AG04449 (cell line): ENCODE measurements around the gene PER3.
A peak's percentile ranks its signal among the peaks of the same experiment; 100 is the strongest.
"Not testable (repeated sequence)": the region's sequence is repeated elsewhere in the genome, so short reads cannot be mapped to it uniquely, and the experiment has no call there.

Experiments
- CTCF ChIA-PET: fragments of 350-600 bp; formaldehyde crosslinking; extraction: SDS; loops from one replicate; lab custom pipeline; 2021; ENCODE audit warnings: antibody characterized with exemption; lab: Yijun Ruan, JAX
- POLR2A ChIA-PET: fragments of 400-600, 350-600 bp; formaldehyde crosslinking; extraction: SDS; loops from one replicate; lab custom pipeline; 2020; ENCODE audit warnings: antibody characterized with exemption, inconsistent platforms; lab: Yijun Ruan, JAX
- DNase-seq: peaks from one replicate; pipeline ENCODE4 v3.0.0-alpha.2; 2010; ENCODE audit warnings: low read depth, low spot score
- H3K4me3 ChIP-seq: 2 replicates; pipeline ENCODE4 v1.5.1; 2011; ENCODE audit warnings: low read depth, mild to moderate bottlenecking, control low read depth, low read length
- CTCF ChIP-seq: IDR thresholded peaks from one replicate; pipeline ENCODE4 v1.5.1; 2011; ENCODE audit warnings: mild to moderate bottlenecking, moderate library complexity, low read length, control low read depth, inconsistent platforms; ENCODE audit not compliant: insufficient read depth; ENCODE audit errors: missing control alignments

PER3 gene

GRCh38 chr1:7789828-7790227 lies 5.7 kb downstream of the PER3 start:
- no peak for DNase-seq
- POLR2A ChIA-PET: no interaction called here
- CTCF ChIA-PET: no interaction called here
- no peak for TF ChIP-seq CTCF
- no peak overlapping the region for H3K4me3 ChIP-seq

- POLR2A ChIA-PET, CTCF ChIA-PET: not testable (repeated sequence)
Observed at GRCh38 chr1:7791027-7791426, 6.9 kb downstream of the PER3 start.

GRCh38 chr1:7795406-7795805 lies 11.3 kb downstream of the PER3 start:
- no peak for DNase-seq
- POLR2A ChIA-PET: no interaction called here
- TF ChIP-seq CTCF: no peak
- H3K4me3 ChIP-seq: no peak overlapping the region
- CTCF ChIA-PET: interaction anchor here (1.0 to 1.4 kb wide), 2 partner anchors 13 to 43 kb away, joined by 3 to 4 read pairs; no protein-coding TSS in a partner anchor

More at GRCh38 chr1:7791027-7791426, 6.9 kb downstream of the PER3 start:
- not testable (repeated sequence) for H3K4me3 ChIP-seq, DNase-seq

- ChIA-PET CTCF (interaction anchor here (0.6 to 3.5 kb wide), 5 partner anchors 27 to 501 kb away, joined by 3 to 14 read pairs (median 3); no protein-coding TSS in a partner anchor), POLR2A (no interaction called here)
- no peak overlapping the region for H3K4me3 ChIP-seq
- no peak for TF ChIP-seq CTCF
- DNase-seq: no peak
Observed at GRCh38 chr1:7805460-7805859, 21.4 kb downstream of the PER3 start.

- TF ChIP-seq CTCF: peak; percentile 39
- H3K4me3 ChIP-seq: no peak overlapping the region
- CTCF ChIA-PET: interaction anchor here (0.8 to 3.5 kb wide), 18 partner anchors 10 to 167 kb away, joined by 3 to 14 read pairs (median 5); no protein-coding TSS in a partner anchor
- DNase-seq: no peak
- POLR2A ChIA-PET: interaction anchor here (1.1 kb wide), 1 partner anchor 167 kb away, joined by 3 read pairs; no protein-coding TSS in a partner anchor
Observed at GRCh38 chr1:7808253-7808844, 24.3 kb downstream of the PER3 start.

GRCh38 chr1:7809742-7810141 lies 25.7 kb downstream of the PER3 start:
- POLR2A ChIA-PET: no interaction called here
- H3K4me3 ChIP-seq: no peak overlapping the region
- TF ChIP-seq CTCF: no peak
- no peak for DNase-seq
- CTCF ChIA-PET: interaction anchor here (0.9 to 2.3 kb wide), 4 partner anchors 16 to 133 kb away, joined by 3 to 7 read pairs (median 3); no protein-coding TSS in a partner anchor
